DOHH2 (cell line): ENCODE data around the gene PDSS1.
"Not testable (repeated sequence)": the region's sequence is repeated elsewhere in the genome, so short reads cannot be mapped to it uniquely, and the experiment has no call there.

Experiments used
- H3F3A ChIP-seq: fragments of 200-600 bp; sonication (generic), shearing (Covaris generic); 2 replicates; pipeline ENCODE4 v1.6.0; 2016; ENCODE audit warnings: antibody characterized with exemption, mild to moderate bottlenecking; ENCODE audit not compliant: control insufficient read depth, insufficient read depth
- H3K27ac ChIP-seq: fragments of 200-600 bp; sonication (generic); 2 replicates; pipeline ENCODE4 v1.5.1; 2014; ENCODE audit warnings: low read depth, mild to moderate bottlenecking, low read length, moderate library complexity
- H3K27me3 ChIP-seq: fragments of 200-600 bp; sonication (generic); 2 replicates; pipeline ENCODE4 v1.6.1; 2014; ENCODE audit warnings: mild to moderate bottlenecking, low read length, mixed read lengths; ENCODE audit not compliant: control insufficient read depth
- H3K36me3 ChIP-seq: fragments of 200-600 bp; sonication (generic); 2 replicates; pipeline ENCODE4 v1.6.1; 2014; ENCODE audit warnings: mild to moderate bottlenecking, low read length, moderate library complexity, mixed read lengths; ENCODE audit not compliant: control insufficient read depth
- H3K4me1 ChIP-seq: fragments of 200-600 bp; sonication (generic); 2 replicates; pipeline ENCODE4 v1.6.1; 2014; ENCODE audit warnings: mild to moderate bottlenecking, low read length, mixed read lengths; ENCODE audit not compliant: control insufficient read depth
- H3K4me2 ChIP-seq: fragments of 200-600 bp; sonication (generic); 2 replicates; pipeline ENCODE4 v1.6.0; 2014; ENCODE audit warnings: mild to moderate bottlenecking, low read length, moderate library complexity
- H3K4me3 ChIP-seq: fragments of 200-600 bp; sonication (generic); 2 replicates; pipeline ENCODE4 v1.5.1; 2014; ENCODE audit warnings: mild to moderate bottlenecking, low read length, mixed read lengths
- H3K79me2 ChIP-seq: fragments of 200-600 bp; sonication (generic); 2 replicates; pipeline ENCODE4 v1.6.1; 2014; ENCODE audit warnings: mild to moderate bottlenecking, low read length, mixed read lengths; ENCODE audit not compliant: control insufficient read depth
- H3K9me2 ChIP-seq: fragments of 200-600 bp; sonication (generic); replicated peaks from 2 replicates; pipeline ENCODE4 v1.6.1; 2014; ENCODE audit warnings: mild to moderate bottlenecking, low read length, mixed read lengths; ENCODE audit not compliant: control insufficient read depth
- H3K9me3 ChIP-seq: fragments of 200-600 bp; sonication (generic); 2 replicates; pipeline ENCODE4 v1.6.1; 2014; ENCODE audit warnings: antibody characterized with exemption, low read length, mixed read lengths; ENCODE audit not compliant: control insufficient read depth, insufficient read depth
- H4K20me1 ChIP-seq: fragments of 200-600 bp; sonication (generic); 2 replicates; pipeline ENCODE4 v1.6.0; 2014; ENCODE audit warnings: low read depth, mild to moderate bottlenecking, antibody characterized with exemption, low read length, moderate library complexity; ENCODE audit not compliant: control insufficient read depth, insufficient read depth
- EZH2phosphoT487 ChIP-seq: fragments of 200-600 bp; sonication (generic); IDR thresholded peaks from 2 replicates; pipeline ENCODE4 v1.6.1; 2017; ENCODE audit warnings: borderline replicate concordance, mild to moderate bottlenecking, antibody characterized with exemption, low read length, moderate library complexity, mixed read lengths
- TF ChIP-seq, protein P1 (sequence below): fragments of 200-600 bp; sonication (generic); IDR thresholded peaks from one replicate; pipeline ENCODE4 v1.5.1; 2014; ENCODE audit warnings: antibody characterized with exemption, mild to moderate bottlenecking, low read depth, low read length; ENCODE audit not compliant: poor library complexity, severe bottlenecking

Gene PDSS1

GRCh38 chr10:26697163-26697921 is at the start of gene PDSS1:
Gene PDSS1, plus strand, starts transcription at chr10:26697701. Its CDS starts 11 bp downstream, at chr10:26697712.
- no peak for TF ChIP-seq EZH2phosphoT487
- TF ChIP-seq, protein P1, sequence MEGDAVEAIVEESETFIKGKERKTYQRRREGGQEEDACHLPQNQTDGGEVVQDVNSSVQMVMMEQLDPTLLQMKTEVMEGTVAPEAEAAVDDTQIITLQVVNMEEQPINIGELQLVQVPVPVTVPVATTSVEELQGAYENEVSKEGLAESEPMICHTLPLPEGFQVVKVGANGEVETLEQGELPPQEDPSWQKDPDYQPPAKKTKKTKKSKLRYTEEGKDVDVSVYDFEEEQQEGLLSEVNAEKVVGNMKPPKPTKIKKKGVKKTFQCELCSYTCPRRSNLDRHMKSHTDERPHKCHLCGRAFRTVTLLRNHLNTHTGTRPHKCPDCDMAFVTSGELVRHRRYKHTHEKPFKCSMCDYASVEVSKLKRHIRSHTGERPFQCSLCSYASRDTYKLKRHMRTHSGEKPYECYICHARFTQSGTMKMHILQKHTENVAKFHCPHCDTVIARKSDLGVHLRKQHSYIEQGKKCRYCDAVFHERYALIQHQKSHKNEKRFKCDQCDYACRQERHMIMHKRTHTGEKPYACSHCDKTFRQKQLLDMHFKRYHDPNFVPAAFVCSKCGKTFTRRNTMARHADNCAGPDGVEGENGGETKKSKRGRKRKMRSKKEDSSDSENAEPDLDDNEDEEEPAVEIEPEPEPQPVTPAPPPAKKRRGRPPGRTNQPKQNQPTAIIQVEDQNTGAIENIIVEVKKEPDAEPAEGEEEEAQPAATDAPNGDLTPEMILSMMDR: no peak
- Histone ChIP-seq H3F3A (no peaks in the 10 kb centered on the region), H3K4me2 (peak within 1 kb of the TSS; percentile 85), H3K79me2 (peaks cover 53% of the 10 kb centered on the region), H3K9me3 (no peaks in the 10 kb centered on the region), H3K4me3 (peak within 1 kb of the TSS; percentile 90), H3K27ac (peak within 1 kb of the TSS; percentile 75), H4K20me1 (0 out of 2 replicates have a peak, but pooled peaks cover 3% of the 10 kb centered on the region), H3K27me3 (no peaks in the 10 kb centered on the region), H3K4me1 (peaks cover 37% of the 10 kb centered on the region), H3K36me3 (peaks cover 34% of the 10 kb centered on the region), H3K9me2 (no peaks in the 10 kb centered on the region)

GRCh38 chr10:26648245-26648636 is 49.3 kb upstream of the PDSS1 start:
- not testable (repeated sequence) for H3K4me1 ChIP-seq, H3F3A ChIP-seq, H4K20me1 ChIP-seq, H3K27ac ChIP-seq, H3K4me2 ChIP-seq, H3K36me3 ChIP-seq, H3K79me2 ChIP-seq, H3K9me3 ChIP-seq, H3K4me3 ChIP-seq, H3K9me2 ChIP-seq, H3K27me3 ChIP-seq

- H3F3A ChIP-seq: no peaks in the 10 kb centered on the region
- no peak for TF ChIP-seq EZH2phosphoT487
- TF ChIP-seq, protein P1: no peak
- H4K20me1 ChIP-seq: no peaks in the 10 kb centered on the region
- H3K9me2 ChIP-seq: no peaks in the 10 kb centered on the region
- no peak overlapping the region for H3K27ac ChIP-seq
- no peaks in the 10 kb centered on the region for H3K4me1 ChIP-seq
- no peak overlapping the region for H3K4me2 ChIP-seq
- H3K36me3 ChIP-seq: no peaks in the 10 kb centered on the region
- no peaks in the 10 kb centered on the region for H3K79me2 ChIP-seq
- no peak overlapping the region for H3K4me3 ChIP-seq
- no peaks in the 10 kb centered on the region for H3K27me3 ChIP-seq
- no peaks in the 10 kb centered on the region for H3K9me3 ChIP-seq
Measured at GRCh38 chr10:26650406-26650805, 47.1 kb upstream of the PDSS1 start.

DNA sequence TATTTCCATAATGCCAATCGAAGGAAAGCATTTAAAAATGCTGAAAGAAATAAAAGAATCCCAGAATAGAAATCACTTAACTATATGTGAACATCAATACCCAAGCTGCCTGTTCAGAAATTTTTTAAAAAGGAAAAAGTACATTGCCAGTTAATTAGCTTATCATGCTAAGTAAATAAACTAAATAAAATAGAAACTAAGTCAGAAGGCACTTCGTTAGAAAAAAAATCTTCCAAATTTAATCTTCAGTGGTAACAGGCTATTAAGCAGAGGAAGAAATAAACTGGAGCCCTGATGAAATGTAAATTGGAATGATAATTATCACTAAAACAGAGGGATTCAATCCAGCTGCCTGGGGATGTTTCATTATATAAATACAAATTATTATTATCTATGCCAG is 46.0 kb upstream of the PDSS1 start:
- not testable (repeated sequence) for H3K36me3 ChIP-seq, H4K20me1 ChIP-seq, H3K27ac ChIP-seq, H3K4me1 ChIP-seq, H3K4me2 ChIP-seq, H3K4me3 ChIP-seq, H3F3A ChIP-seq, H3K9me2 ChIP-seq, H3K9me3 ChIP-seq, H3K27me3 ChIP-seq, H3K79me2 ChIP-seq
